HG03575 (cell line): Measurements from ENCODE around the gene HJV.
"Not testable (repeated sequence)": the region's sequence is repeated elsewhere in the genome, so short reads cannot be mapped to it uniquely, and the experiment has no call there.

Source experiments
- ATAC-seq: cut with Tn5 transposase; IDR thresholded peaks from one replicate; pipeline ENCODE4 v1.9.1; 2021; ENCODE audit not compliant: unreplicated experiment, insufficient number of reproducible peaks, low FRiP score; ENCODE audit errors: extremely low read depth

HJV gene

DNA sequence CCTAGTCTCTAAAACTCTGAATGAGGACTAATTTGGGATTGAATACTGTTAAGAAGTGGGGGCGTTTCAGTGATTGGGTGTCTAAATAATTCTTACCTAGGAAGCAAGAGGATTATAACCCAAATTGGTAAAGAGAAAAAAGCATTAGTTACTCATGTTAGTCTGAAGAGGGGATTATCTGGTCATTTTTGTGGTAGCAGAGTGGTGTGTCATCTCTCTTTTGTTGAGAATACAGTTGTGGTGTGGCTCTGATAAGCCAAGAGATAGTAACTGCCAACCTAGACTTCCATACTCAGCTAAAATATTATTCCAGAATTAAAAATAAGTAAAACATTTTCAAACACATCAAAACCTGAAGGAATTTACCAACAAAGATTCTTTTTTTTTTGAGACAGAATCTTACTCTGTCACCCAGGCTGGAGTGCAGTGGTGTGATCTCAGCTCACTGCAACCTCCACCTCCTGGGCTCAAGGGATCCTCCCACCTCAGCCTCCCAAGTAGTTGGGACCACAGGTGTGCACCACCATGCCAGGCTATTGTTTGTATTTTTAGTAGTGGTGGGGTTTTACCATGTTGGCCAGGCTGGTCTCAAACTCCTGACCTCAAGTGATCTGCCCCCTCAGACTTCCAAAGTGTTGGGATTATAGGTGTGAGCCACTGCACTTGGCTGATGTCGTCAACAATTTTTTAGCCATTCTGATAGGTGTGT, 4.4 kb upstream of the HJV start:
- ATAC-seq: not testable (repeated sequence)

GRCh38 chr1:146022403-146023127, 1.0 kb upstream of the HJV start:
- no peak for ATAC-seq

DNA sequence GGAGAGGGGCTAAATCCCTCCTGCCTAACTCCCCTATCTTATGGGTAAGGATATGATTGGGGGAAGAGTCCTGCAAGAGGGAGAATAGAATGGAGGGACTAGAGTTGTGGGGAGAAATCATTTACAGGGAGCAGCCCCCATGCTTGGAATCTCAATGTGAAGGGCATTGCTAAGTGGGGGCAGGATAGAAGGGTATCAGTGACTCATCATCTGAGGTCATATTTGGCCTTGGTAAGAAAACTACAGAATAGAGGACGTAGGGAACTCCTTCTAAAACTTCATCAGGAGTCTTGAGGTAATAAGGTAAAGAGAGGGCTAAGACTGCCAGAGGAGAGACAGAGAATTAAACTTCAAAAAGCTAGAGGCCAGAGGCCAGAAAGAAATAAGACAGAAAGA, 487 bp downstream of the HJV start:
- ATAC-seq: no peak

GRCh38 chr1:146020058-146021049, 1.2 kb downstream of the HJV start:
- no peak for ATAC-seq

- ATAC-seq: no peak
These were observed 2.1 kb downstream of the HJV start for GRCh38 chr1:146019231-146020057.

DNA sequence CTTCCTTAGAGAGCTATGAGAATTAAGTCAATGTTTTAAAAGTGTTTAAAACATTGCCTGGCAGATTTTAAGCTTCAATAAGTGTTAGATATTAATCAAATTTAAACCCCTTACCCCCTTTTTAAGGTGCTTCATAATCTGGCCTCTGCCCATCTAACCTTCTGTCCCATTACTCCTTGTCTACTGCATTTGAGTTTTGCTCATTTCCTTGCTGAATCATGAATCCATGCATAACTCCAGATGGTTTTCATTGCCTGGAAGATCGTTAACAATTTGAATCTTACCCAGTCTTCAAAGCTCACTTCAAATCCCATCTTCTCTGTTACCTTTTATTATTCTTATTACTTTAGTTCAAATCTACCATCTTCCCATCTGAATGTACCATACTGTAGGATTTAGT, 4.6 kb downstream of the HJV start:
- no peak for ATAC-seq

DNA sequence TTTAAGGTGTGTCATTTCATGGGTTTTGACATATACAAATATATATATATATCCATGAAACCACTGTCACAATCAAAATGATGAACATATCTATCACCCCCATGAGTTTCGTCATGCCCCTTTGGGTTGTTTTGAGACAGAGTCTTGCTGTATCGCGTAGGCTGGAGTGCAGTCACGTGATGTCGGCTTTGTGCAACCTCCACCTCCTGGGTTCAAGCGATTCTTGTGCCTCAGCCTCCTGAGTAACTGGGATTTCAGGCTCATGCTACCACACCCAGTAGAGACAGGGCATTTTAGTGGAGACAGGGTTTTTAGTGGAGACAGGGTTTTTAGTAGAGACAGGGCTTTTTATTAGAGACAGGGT, 8.0 kb downstream of the HJV start:
- ATAC-seq: no peak

- no peak for ATAC-seq
These were observed 8.6 kb downstream of the HJV start for GRCh38 chr1:146012703-146013558.

GRCh38 chr1:146010126-146010738, 11.3 kb downstream of the HJV start:
- no peak for ATAC-seq

DNA sequence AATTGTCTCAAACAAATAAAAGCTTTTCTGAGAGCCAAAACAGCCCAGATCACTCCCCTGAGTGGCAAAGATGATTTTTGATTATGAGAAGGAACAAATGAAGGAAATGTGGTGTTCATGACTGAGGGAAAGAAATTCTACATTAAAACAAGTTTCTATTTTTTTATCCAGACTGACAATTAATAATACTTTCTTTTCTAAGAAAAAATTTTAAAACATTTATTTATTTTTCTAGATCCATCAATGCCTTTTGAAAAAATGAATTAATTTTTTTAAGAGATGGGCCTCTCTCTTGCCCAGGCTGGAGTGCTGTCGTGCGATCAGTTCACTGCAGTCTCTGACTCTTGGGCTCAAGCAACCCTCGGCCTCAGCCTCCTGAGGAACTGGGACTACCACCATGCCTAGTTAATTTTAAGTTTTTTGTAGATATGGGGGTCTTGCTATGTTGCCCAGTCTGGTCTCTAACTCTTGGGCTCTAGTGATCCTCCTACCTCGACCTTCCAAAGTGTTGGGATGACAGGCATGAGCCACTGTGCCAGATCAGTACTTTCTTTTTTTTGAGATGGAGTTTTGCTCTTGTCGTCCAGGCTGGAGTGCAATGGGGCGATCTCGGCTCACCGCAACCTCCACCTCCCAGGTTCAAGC, 13.9 kb downstream of the HJV start:
- ATAC-seq: no peak

DNA sequence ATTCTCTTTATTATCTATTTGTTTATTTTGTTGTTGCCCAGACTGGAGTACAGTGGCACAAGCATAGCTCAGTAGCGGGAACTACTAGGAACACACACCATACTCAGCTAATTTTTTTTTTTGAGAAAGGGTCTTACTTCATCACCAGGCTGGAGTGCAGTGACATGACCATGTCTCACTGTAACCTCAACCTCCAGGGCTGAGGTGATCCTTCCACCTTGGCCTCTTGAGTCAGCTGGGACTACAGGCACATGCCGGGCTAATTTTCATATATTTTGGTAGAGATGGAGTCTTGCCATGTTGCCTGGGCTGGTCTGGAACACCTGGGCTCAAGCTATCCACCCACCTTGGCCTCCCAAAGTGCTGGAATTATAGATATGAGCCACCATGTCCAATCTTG, 19.8 kb downstream of the HJV start:
- ATAC-seq: no peak

DNA sequence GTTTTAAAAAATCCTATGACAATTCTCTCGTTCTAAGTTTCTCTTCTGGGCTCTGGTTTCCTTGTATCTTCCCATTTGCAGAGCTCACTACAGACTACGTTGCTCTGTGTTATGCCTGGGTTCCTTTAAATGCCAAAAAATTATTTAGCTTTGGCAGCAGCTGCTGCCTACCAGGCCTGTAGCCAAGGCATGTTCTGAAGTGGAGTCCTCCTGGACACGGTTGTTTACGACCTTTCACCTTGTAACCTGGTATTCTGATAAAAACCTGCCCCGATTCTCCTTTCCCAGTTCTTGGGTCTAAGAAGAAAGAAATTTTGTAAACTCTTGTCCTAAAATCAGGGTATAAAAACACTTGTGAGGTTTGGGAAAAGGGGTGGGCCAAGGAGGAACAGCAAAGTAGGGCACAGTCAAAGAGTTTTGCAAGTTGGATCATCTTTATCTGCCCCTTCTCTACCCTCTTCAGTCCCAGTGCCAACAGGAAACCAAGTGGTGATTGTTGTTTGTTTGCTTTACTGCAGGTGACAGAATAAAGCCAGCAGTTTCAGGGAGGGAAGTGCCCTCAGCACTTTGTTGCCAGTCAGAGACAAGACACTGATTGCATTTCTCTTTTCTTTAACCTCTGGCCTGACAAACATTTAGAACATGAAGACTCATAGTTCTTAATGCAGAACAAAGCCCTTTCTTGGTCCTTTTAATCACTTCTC, 22.1 kb downstream of the HJV start:
- ATAC-seq: no peak

DNA sequence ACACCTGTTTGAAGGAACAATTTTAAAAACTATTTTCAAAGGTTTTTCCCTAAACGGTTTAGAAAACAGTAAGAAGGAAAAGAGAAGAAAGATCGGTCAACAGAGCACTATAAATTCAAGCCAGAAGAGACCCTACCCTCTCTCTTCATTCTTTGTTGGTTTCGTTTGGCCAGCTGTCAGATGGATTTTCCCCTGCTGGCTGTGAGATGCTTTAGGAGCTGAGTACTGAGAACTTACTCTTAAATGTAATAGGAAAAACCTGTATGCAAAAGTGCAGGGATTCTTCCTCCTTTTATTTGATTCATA, 23.9 kb downstream of the HJV start:
- no peak for ATAC-seq

DNA sequence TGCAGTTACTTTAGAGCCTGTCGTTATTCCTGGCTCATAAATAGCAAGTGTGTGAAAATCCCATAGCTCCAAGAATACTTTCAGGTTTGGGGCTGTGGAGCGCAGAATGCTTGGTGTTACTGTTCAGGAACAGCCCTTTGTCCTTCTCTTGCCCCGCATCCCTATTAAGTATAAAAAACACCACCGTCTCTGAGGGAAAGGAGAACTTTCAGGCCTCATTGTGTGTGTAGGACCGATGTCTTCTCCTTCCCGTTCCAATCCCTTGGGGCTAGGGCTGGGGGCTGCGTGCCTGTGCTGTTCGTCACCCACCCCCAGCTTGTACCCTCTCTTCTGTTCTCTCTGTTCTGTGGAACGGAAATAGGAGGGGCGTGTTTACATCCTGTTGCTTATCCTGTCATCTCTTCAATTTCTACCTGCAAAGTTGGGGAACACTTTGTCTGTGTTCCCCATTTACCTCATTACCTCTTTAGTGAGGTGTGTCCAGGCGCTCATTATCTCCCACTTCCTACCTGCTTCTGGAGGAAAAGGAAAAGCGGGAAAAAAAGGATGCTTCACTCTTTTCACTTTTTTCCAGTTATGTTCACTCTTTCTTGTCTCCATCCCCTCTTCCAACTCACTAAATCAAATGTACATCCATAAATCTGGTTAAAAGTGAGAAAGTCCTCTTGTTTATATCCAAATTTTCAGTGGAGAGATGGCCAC, 24.4 kb downstream of the HJV start:
- ATAC-seq: no peak

- ATAC-seq: no peak
These were observed 25.0 kb downstream of the HJV start, which contains the start of gene TXNIP for GRCh38 chr1:145996433-145997015. TSS of gene TXNIP (minus strand) at chr1:145996579. CDS start at chr1:145996266, 313 bp downstream.

GRCh38 chr1:145995964-145996432, 25.5 kb downstream of the HJV start:
- no peak for ATAC-seq
